ENCODE results near the gene ATP1B4. TPM values are rescaled to one million over a fixed set of nuclear protein-coding genes. Genes with fewer than 3 reads are reported as not detected.

ATP1B4 gene
- total RNA-seq, 1 experiment from 2014 or later: not detected

DNA sequence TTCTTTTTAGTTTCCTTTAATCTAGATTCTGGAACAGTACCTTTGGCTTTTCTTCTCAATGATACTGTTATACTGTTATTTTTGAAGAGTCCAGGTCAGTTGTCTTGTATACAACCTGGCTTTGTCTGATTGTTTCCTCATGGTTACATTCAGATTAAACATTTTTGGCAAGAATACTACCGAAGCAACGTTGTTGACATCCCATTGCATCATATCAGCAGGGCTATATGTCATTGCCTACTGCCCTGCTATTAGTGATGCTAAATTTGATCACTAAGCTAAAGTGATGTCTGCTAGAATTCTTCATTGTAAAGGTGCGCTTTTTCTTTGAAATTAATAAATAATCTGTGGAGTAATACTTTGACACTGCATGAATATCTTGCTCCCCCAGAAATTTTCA is 5.8 kb upstream of the ATP1B4 start:
- no peaks in the 10 kb centered on the region for H3K4me1 Mint-ChIP-seq (ENCODE audit: low read depth, unreplicated experiment)
- no peak for DNase-seq
- no TSS peak for BruUV-seq (replicated peaks)
- H3K36me3 Mint-ChIP-seq (ENCODE audit: insufficient read depth, unreplicated experiment): no peaks in the 10 kb centered on the region
- no peaks in the 10 kb centered on the region for H3K9me3 Mint-ChIP-seq (ENCODE audit: low read depth, unreplicated experiment)
- TF ChIP-seq, protein P1, sequence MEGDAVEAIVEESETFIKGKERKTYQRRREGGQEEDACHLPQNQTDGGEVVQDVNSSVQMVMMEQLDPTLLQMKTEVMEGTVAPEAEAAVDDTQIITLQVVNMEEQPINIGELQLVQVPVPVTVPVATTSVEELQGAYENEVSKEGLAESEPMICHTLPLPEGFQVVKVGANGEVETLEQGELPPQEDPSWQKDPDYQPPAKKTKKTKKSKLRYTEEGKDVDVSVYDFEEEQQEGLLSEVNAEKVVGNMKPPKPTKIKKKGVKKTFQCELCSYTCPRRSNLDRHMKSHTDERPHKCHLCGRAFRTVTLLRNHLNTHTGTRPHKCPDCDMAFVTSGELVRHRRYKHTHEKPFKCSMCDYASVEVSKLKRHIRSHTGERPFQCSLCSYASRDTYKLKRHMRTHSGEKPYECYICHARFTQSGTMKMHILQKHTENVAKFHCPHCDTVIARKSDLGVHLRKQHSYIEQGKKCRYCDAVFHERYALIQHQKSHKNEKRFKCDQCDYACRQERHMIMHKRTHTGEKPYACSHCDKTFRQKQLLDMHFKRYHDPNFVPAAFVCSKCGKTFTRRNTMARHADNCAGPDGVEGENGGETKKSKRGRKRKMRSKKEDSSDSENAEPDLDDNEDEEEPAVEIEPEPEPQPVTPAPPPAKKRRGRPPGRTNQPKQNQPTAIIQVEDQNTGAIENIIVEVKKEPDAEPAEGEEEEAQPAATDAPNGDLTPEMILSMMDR (IDR thresholded peaks at IDR 0.05; ENCODE audit: unreplicated experiment): no peak
- CTCF ChIA-PET: interaction anchor here (0.7 kb wide), 1 partner anchor 1142 kb away, joined by 5 read pairs; no protein-coding TSS in a partner anchor
- intact Hi-C loops (cut with micrococcal nuclease; ENCODE audit: unreplicated experiment): no loop called here
- H3K27ac Mint-ChIP-seq (ENCODE audit: unreplicated experiment): no peak overlapping the region
- H3K27me3 Mint-ChIP-seq (ENCODE audit: unreplicated experiment): peaks cover 41% of the 10 kb centered on the region
- no peak overlapping the region for H3K4me3 Mint-ChIP-seq (ENCODE audit: low read depth, unreplicated experiment)

- no peaks in the 10 kb centered on the region for H3K9me3 Mint-ChIP-seq (ENCODE audit: low read depth, unreplicated experiment)
- no peaks in the 10 kb centered on the region for H3K4me1 Mint-ChIP-seq (ENCODE audit: low read depth, unreplicated experiment)
- CTCF ChIA-PET: no interaction called here
Measured at GRCh38 chrX:120357186-120357585, 4.7 kb upstream of the ATP1B4 start.

GRCh38 chrX:120358737-120359456 is 3.0 kb upstream of the ATP1B4 start:
- no peak for DNase-seq
- peaks cover 40% of the 10 kb centered on the region for H3K27me3 Mint-ChIP-seq (ENCODE audit: unreplicated experiment)
- no TSS peak for BruUV-seq (replicated peaks)
- no peak overlapping the region for H3K27ac Mint-ChIP-seq (ENCODE audit: unreplicated experiment)
- TF ChIP-seq, protein P1 (IDR thresholded peaks at IDR 0.05; ENCODE audit: unreplicated experiment): no peak
- no peaks in the 10 kb centered on the region for H3K36me3 Mint-ChIP-seq (ENCODE audit: insufficient read depth, unreplicated experiment)
- no peaks in the 10 kb centered on the region for H3K4me1 Mint-ChIP-seq (ENCODE audit: low read depth, unreplicated experiment)
- H3K9me3 Mint-ChIP-seq (ENCODE audit: low read depth, unreplicated experiment): no peaks in the 10 kb centered on the region
- CTCF ChIA-PET: no interaction called here
- no peak overlapping the region for H3K4me3 Mint-ChIP-seq (ENCODE audit: low read depth, unreplicated experiment)
- intact Hi-C loops (cut with micrococcal nuclease; ENCODE audit: unreplicated experiment): no loop called here

More at GRCh38 chrX:120357186-120357585, 4.7 kb upstream of the ATP1B4 start:
- no peak for DNase-seq
- Mint-ChIP-seq H3K27me3 (ENCODE audit: unreplicated experiment) (peaks cover 45% of the 10 kb centered on the region), H3K27ac (ENCODE audit: unreplicated experiment) (no peak overlapping the region), H3K4me3 (ENCODE audit: low read depth, unreplicated experiment) (no peak overlapping the region), H3K36me3 (ENCODE audit: insufficient read depth, unreplicated experiment) (no peaks in the 10 kb centered on the region)
- intact Hi-C loops (cut with micrococcal nuclease; ENCODE audit: unreplicated experiment): no loop called here
- TF ChIP-seq, protein P1 (IDR thresholded peaks at IDR 0.05; ENCODE audit: unreplicated experiment): no peak
- no TSS peak for BruUV-seq (replicated peaks)

DNA sequence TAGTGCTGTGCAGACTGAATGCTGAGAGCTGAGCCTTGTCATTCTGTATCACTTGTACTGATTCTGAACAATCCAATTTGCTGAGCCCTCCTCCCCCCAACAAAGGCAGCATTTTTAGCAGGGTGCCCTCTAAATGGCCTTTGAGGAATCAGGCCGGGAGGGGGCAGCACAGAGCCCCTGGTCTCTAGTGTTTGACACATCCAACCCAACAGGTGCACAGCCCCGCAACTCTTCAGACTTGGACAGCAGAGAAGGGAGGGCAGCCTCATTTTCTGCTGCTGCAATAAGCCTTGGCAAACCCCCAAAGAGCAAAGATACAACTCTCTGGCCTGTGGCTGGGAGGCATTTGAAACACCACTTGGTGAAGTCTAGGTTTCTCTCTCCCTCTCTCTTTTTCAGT is 3.4 kb downstream of the ATP1B4 start:
- intact Hi-C loops (cut with micrococcal nuclease; ENCODE audit: unreplicated experiment): no loop called here
- no TSS peak for BruUV-seq (replicated peaks)
- no peak overlapping the region for H3K27ac Mint-ChIP-seq (ENCODE audit: unreplicated experiment)
- no peaks in the 10 kb centered on the region for H3K36me3 Mint-ChIP-seq (ENCODE audit: insufficient read depth, unreplicated experiment)
- TF ChIP-seq, protein P1 (IDR thresholded peaks at IDR 0.05; ENCODE audit: unreplicated experiment): peak; percentile 22
- CTCF ChIA-PET: interaction anchor here (0.6 kb wide), 2 partner anchors 41 to 46 kb away, joined by 4 to 6 read pairs; no protein-coding TSS in a partner anchor
- no peaks in the 10 kb centered on the region for H3K4me1 Mint-ChIP-seq (ENCODE audit: low read depth, unreplicated experiment)
- H3K27me3 Mint-ChIP-seq (ENCODE audit: unreplicated experiment): peaks cover 44% of the 10 kb centered on the region
- H3K4me3 Mint-ChIP-seq (ENCODE audit: low read depth, unreplicated experiment): no peak overlapping the region
- no peaks in the 10 kb centered on the region for H3K9me3 Mint-ChIP-seq (ENCODE audit: low read depth, unreplicated experiment)
- DNase-seq: peak; percentile 63

All from Calu3 (cell line).